Endodermal cell (in vitro differentiated cells): Measurements from ENCODE around the gene LRRC63. TPM values are rescaled to one million over a fixed set of nuclear protein-coding genes. Genes with fewer than 3 reads are reported as not detected.

Experiments
- DNase-seq: peaks from one replicate; pipeline ENCODE4 v3.0.0-alpha.2; 2017
- H3K27ac ChIP-seq: 2 replicates; pipeline ENCODE4 v1.5.1; 2013; ENCODE audit warnings: mild to moderate bottlenecking, low read depth, low read length, moderate library complexity
- H3K27me3 ChIP-seq: 2 replicates; pipeline ENCODE4 v1.6.1; 2013; ENCODE audit warnings: mild to moderate bottlenecking, low read length, moderate library complexity; ENCODE audit not compliant: insufficient read depth, control insufficient read depth, poor library complexity, severe bottlenecking
- H3K36me3 ChIP-seq: 2 replicates; pipeline ENCODE4 v1.7.0; 2013; ENCODE audit warnings: mild to moderate bottlenecking, low read length, moderate library complexity; ENCODE audit not compliant: control insufficient read depth, insufficient read depth
- H3K4me1 ChIP-seq: one replicate; pipeline ENCODE4 v1.7.0; 2013; ENCODE audit warnings: low read length; ENCODE audit not compliant: control insufficient read depth, insufficient read depth
- H3K4me3 ChIP-seq: 2 replicates; pipeline ENCODE4 v1.5.1; 2013; ENCODE audit warnings: mild to moderate bottlenecking, low read length, moderate library complexity
- H3K9ac ChIP-seq: 2 replicates; pipeline ENCODE4 v1.6.1; 2013; ENCODE audit warnings: mild to moderate bottlenecking, low read length, moderate library complexity; ENCODE audit not compliant: poor library complexity, severe bottlenecking; ENCODE audit errors: extremely low read depth
- H3K9me3 ChIP-seq: 2 replicates; pipeline ENCODE4 v1.6.1; 2013; ENCODE audit warnings: mild to moderate bottlenecking, low read length, moderate library complexity; ENCODE audit not compliant: control insufficient read depth
- H3K27ac Mint-ChIP-seq: 2 replicates; pipeline ENCODE4 v1.8.0; 2020; ENCODE audit warnings: mixed read lengths
- H3K27me3 Mint-ChIP-seq: 2 replicates; pipeline ENCODE4 v1.8.0; 2021; ENCODE audit warnings: mild to moderate bottlenecking, mixed read lengths; ENCODE audit not compliant: insufficient read depth
- H3K36me3 Mint-ChIP-seq: 2 replicates; pipeline ENCODE4 v1.8.0; 2020; ENCODE audit warnings: low read depth, mixed read lengths
- H3K4me1 Mint-ChIP-seq: 2 replicates; pipeline ENCODE4 v1.8.0; 2020; ENCODE audit warnings: mixed read lengths
- H3K4me3 Mint-ChIP-seq: 2 replicates; pipeline ENCODE4 v1.8.0; 2020; ENCODE audit warnings: mild to moderate bottlenecking, moderate library complexity, mixed read lengths
- H3K9me3 Mint-ChIP-seq: 2 replicates; pipeline ENCODE4 v1.8.0; 2020; ENCODE audit warnings: mild to moderate bottlenecking, mixed read lengths
- WGBS, 2 experiments: methylation state at CpG; one replicate each; pipeline versions ENCODE4 v1.1.5 to v1.1.7; 2013; ENCODE audit warnings: missing lambda C conversion rate in 2 of 2, mixed read lengths in 1 of 2; ENCODE audit not compliant: insufficient coverage in 1 of 2, insufficient read length in 1 of 2; 5-methylcytosine and 5-hydroxymethylcytosine counted together
- total RNA-seq, 2 donors: library from RNA; stranded (reverse); fragmentation: NEBNext Ultra II Directional in 1 of 2; extraction: Animal tissue kit (Norgen Biotek cat#: 25700) in 1 of 2; gene quantifications; 2 replicates in 1 of 2; 3 replicates in 1 of 2; pipeline ENCODE4 v1.2.1, GENCODE V29; 2021
- TF ChIP-seq, protein P1 (sequence below): fragments of 200-600 bp; sonication (generic); conservative IDR thresholded peaks from 2 replicates; pipeline ENCODE4 v1.5.0; 2021; ENCODE audit warnings: antibody characterized with exemption, mild to moderate bottlenecking

LRRC63 gene
- total RNA-seq, 2 donors from 2014 or later: not detected

DNA sequence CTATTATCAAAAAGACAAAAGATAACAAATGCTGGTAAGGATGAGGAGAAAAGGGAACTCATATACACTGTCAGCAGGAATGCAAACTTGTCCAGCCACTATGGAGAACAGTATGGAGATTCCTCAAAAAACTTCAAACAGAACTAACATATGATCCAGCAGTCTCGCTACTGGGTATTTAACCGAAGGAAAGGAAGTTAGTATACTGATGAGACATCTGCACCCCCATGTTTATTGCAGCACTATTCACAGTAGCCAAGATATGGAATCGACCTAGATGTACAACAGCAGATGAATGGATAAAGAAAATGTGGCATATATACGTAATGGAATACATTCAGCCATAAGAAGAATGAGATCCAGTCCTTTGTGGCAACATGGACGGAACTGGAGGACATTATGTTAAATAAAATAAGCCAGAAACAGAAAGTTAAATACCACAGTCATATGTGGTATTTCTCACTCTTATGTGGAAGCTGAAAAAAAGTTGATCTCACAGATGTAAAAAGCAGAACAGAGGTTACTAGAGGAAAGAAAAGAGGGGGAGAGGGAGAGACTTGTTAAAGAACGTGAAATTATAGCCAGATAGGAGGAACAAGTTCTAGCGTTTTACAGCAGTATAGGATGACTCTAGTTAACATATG is 92.1 kb downstream of the LRRC63 start:
- H3K27me3 ChIP-seq: no peaks in the 10 kb centered on the region
- no peaks in the 10 kb centered on the region for H3K36me3 ChIP-seq
- no peak for DNase-seq
- TF ChIP-seq, protein P1, sequence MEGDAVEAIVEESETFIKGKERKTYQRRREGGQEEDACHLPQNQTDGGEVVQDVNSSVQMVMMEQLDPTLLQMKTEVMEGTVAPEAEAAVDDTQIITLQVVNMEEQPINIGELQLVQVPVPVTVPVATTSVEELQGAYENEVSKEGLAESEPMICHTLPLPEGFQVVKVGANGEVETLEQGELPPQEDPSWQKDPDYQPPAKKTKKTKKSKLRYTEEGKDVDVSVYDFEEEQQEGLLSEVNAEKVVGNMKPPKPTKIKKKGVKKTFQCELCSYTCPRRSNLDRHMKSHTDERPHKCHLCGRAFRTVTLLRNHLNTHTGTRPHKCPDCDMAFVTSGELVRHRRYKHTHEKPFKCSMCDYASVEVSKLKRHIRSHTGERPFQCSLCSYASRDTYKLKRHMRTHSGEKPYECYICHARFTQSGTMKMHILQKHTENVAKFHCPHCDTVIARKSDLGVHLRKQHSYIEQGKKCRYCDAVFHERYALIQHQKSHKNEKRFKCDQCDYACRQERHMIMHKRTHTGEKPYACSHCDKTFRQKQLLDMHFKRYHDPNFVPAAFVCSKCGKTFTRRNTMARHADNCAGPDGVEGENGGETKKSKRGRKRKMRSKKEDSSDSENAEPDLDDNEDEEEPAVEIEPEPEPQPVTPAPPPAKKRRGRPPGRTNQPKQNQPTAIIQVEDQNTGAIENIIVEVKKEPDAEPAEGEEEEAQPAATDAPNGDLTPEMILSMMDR: no peak
- H3K36me3 Mint-ChIP-seq: no peaks in the 10 kb centered on the region
- H3K9me3 Mint-ChIP-seq: peaks cover 7% of the 10 kb centered on the region
- H3K4me1 ChIP-seq: no peaks in the 10 kb centered on the region
- H3K27ac ChIP-seq: no peak overlapping the region
- H3K4me3 ChIP-seq: no peak overlapping the region
- H3K4me3 Mint-ChIP-seq: no peak overlapping the region
- H3K27me3 Mint-ChIP-seq: peaks cover 3% of the 10 kb centered on the region
- WGBS, 2 experiments: 83 to 87% methylated on average over 5 to 7 of the region's 7 CpGs
- peaks cover 12% of the 10 kb centered on the region for H3K9me3 ChIP-seq
- H3K27ac Mint-ChIP-seq: no peak overlapping the region
- H3K9ac ChIP-seq: no peak overlapping the region
- H3K4me1 Mint-ChIP-seq: no peaks in the 10 kb centered on the region

DNA sequence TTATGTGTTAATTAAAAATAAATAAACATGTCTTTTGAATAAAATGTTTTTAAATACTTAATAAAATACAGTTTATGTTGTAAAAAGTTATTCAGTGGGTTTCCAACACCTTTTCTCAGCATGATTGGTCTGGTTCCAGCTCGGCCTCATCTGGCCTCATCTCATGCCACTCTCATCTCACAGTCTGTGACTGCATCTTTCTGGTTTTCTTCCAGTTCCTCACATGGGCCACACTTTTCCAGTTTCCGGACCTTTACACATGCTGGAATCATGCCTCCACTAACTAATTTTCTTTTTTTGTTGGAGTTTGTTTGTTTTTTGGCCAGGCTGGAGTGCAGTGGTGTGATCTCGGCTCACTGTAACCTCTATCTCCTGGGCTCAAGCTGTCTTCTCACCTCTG is 92.8 kb downstream of the LRRC63 start:
- Mint-ChIP-seq H3K4me1 (no peaks in the 10 kb centered on the region), H3K4me3 (no peak overlapping the region), H3K36me3 (no peaks in the 10 kb centered on the region), H3K27ac (no peak overlapping the region), H3K27me3 (peaks cover 3% of the 10 kb centered on the region), H3K9me3 (peaks cover 7% of the 10 kb centered on the region)
- 90 to 100% methylated on average over 1 to 3 of the region's 3 CpGs for WGBS, 2 experiments
- Histone ChIP-seq H3K9ac (no peak overlapping the region), H3K4me1 (no peaks in the 10 kb centered on the region), H3K4me3 (no peak overlapping the region), H3K27ac (no peak overlapping the region), H3K27me3 (no peaks in the 10 kb centered on the region), H3K36me3 (no peaks in the 10 kb centered on the region), H3K9me3 (peaks cover 12% of the 10 kb centered on the region)
- DNase-seq: no peak
- TF ChIP-seq, protein P1: no peak

DNA sequence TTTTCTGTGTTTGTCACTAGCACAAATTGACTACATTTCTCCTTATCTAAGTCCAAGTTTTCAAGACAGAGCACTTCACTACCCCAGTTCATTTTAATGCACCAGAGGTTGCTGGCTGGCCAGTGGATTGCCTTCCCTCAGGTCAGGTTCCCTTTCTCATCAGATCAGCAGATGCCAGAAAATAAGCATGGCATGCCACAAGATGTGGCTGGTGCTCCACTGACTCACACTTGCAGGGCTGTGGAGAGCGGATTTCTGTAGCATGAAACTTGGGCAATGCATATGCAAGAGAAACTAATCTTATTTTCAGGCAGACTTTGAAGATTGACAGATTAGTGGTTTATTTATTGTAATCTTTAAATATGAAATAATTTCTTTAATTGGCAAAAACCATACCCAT is 95.8 kb downstream of the LRRC63 start:
- Mint-ChIP-seq H3K36me3 (no peaks in the 10 kb centered on the region), H3K4me3 (no peak overlapping the region), H3K9me3 (peaks cover 5% of the 10 kb centered on the region), H3K27ac (no peak overlapping the region), H3K4me1 (no peaks in the 10 kb centered on the region), H3K27me3 (peaks cover 3% of the 10 kb centered on the region)
- DNase-seq: no peak
- 95 to 100% methylated on average over 1 of the region's 1 CpG for whole genome bisulfite sequencing, 2 experiments
- Histone ChIP-seq H3K9ac (no peak overlapping the region), H3K9me3 (no peaks in the 10 kb centered on the region), H3K4me3 (no peak overlapping the region), H3K27me3 (no peaks in the 10 kb centered on the region), H3K36me3 (no peaks in the 10 kb centered on the region), H3K4me1 (no peaks in the 10 kb centered on the region), H3K27ac (no peak overlapping the region)
- TF ChIP-seq, protein P1: no peak
